Sigmoid colon (tissue), 4 donors: ENCODE data around the gene MAP4K1.

Experiments
- EP300 ChIP-seq, 4 donors: sonication (generic); formaldehyde crosslinking; IDR thresholded peaks; one replicate each; pipeline ENCODE4 v1.6.1; 2017; ENCODE audit warnings: antibody characterized with exemption in 4 of 4
- POLR2A ChIP-seq, 2 donors: fragments of 450-650 bp; IDR thresholded peaks; one replicate each; pipeline ENCODE4 v1.6.1; 2016; ENCODE audit warnings: antibody characterized with exemption in 2 of 2, mild to moderate bottlenecking in 2 of 2, moderate library complexity in 2 of 2
- POLR2AphosphoS5 ChIP-seq, 4 donors: sonication (generic); formaldehyde crosslinking; IDR thresholded peaks; one replicate each; pipeline ENCODE4 v1.6.1; 2017; ENCODE audit warnings: antibody characterized with exemption in 4 of 4
- TF ChIP-seq, protein P1 (sequence below), 4 experiments: fragments of 450-650 bp in 3 of 4; fragments of 200-600 bp in 1 of 4; IDR thresholded peaks; one replicate each; pipeline ENCODE4 v1.5.1; 2016 to 2019; ENCODE audit warnings: antibody characterized with exemption in 4 of 4, mild to moderate bottlenecking in 3 of 4, moderate library complexity in 2 of 4

DNA sequence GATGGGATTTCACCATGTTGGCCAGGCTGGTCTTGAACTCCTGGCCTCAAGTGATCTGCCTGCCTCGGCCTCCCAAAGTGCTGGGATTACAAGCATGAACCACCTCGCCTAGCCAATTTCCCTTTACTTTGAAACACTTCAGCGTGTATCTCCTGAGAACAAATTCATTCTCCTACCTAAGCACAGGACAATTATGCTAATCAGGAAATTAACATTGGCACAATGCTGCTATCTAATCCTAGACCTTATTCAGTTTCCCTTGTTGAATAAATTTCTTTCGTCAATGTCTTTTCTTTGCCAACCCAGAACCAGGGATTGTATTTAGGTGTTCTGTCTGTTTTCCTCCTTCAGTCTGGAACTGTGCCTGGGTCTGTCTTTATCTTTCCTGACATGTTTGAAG lies 67.8 kb downstream of the MAP4K1 start:
- no peak for TF ChIP-seq EP300 (IDR thresholded peaks at IDR 0.05)
- TF ChIP-seq, protein P1, sequence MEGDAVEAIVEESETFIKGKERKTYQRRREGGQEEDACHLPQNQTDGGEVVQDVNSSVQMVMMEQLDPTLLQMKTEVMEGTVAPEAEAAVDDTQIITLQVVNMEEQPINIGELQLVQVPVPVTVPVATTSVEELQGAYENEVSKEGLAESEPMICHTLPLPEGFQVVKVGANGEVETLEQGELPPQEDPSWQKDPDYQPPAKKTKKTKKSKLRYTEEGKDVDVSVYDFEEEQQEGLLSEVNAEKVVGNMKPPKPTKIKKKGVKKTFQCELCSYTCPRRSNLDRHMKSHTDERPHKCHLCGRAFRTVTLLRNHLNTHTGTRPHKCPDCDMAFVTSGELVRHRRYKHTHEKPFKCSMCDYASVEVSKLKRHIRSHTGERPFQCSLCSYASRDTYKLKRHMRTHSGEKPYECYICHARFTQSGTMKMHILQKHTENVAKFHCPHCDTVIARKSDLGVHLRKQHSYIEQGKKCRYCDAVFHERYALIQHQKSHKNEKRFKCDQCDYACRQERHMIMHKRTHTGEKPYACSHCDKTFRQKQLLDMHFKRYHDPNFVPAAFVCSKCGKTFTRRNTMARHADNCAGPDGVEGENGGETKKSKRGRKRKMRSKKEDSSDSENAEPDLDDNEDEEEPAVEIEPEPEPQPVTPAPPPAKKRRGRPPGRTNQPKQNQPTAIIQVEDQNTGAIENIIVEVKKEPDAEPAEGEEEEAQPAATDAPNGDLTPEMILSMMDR (IDR thresholded peaks at IDR 0.05) = no peak
- no peak for TF ChIP-seq POLR2A (IDR thresholded peaks at IDR 0.05)
- TF ChIP-seq POLR2AphosphoS5 (IDR thresholded peaks at IDR 0.05) = no peak
